Measurements from ENCODE around the gene IPCEF1. TPM values are rescaled to one million over a fixed set of nuclear protein-coding genes. Genes with fewer than 3 reads are reported as not detected.

Gene IPCEF1
- total and polyA plus RNA-seq, 2 donors (not counting 3 experiments of a cell fraction or from before 2014, with no cell fraction given), result 0.01 to 0.51 TPM

DNA sequence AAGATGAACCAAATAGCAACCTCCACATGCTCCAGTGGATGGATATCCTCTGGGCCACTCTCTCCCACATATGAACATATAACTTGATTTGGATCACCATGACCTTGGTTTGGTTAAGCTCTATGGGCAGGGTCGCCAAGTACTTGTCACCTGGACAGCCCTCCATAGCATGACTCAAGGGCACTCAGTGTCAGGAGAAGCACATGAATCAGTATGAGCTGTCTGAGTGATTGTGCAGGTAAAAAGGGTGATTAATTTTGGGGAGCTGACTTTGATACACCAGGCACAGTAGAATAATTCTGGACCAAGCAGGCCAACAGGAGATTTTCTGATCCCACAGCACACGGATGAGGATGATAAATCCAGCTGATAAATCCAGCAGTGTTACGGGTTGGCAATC, 243.2 kb downstream of the IPCEF1 start:
- no peaks in the 10 kb centered on the region for H4K20me1 ChIP-seq (replicated peaks; ENCODE audit: control insufficient read depth, extremely low read depth, insufficient read depth, low read length)
- H3K4me3 ChIP-seq (replicated peaks in 1 of 3; ENCODE audit: insufficient read depth in 1 of 3, low read depth in 1 of 3, low read length in 3 of 3), result no peak overlapping the region
- no peak overlapping the region for H3K4me2 ChIP-seq (ENCODE audit: insufficient read depth, low read length)
- no peak for DNase-seq (ENCODE audit: low read depth, low spot score)
- intact Hi-C loops (cut with micrococcal nuclease) (no loop called here), dilution Hi-C loops (cut with MboI; ENCODE audit: extremely low pct_ligation_motif_present, low sequenced_read_pairs) (no loop called here)
- FAIRE-seq, result no peak
- no peaks in the 10 kb centered on the region for H3K79me2 ChIP-seq (ENCODE audit: control insufficient read depth, insufficient read depth, low read length)
- ChIA-PET CTCF (no interaction called here), POLR2A (no interaction called here)
- H3K4me1 ChIP-seq (ENCODE audit: control insufficient read depth, extremely low read depth, insufficient read depth, low read length), result no peaks in the 10 kb centered on the region
- no peaks in the 10 kb centered on the region for H3K27me3 ChIP-seq (ENCODE audit: control insufficient read depth in 2 of 2, insufficient read depth in 2 of 2, low read length in 2 of 2)
- H3K36me3 ChIP-seq (ENCODE audit: control insufficient read depth in 2 of 2, extremely low read depth in 1 of 2, insufficient read depth in 2 of 2, low read length in 2 of 2), result no peaks in the 10 kb centered on the region
- no peak overlapping the region for H3K9ac ChIP-seq (replicated peaks; ENCODE audit: extremely low read depth, insufficient read depth, low read length)
- no peak overlapping the region for H3K27ac ChIP-seq (ENCODE audit: insufficient read depth, low read depth, low read length)
- TF ChIP-seq, protein P1, sequence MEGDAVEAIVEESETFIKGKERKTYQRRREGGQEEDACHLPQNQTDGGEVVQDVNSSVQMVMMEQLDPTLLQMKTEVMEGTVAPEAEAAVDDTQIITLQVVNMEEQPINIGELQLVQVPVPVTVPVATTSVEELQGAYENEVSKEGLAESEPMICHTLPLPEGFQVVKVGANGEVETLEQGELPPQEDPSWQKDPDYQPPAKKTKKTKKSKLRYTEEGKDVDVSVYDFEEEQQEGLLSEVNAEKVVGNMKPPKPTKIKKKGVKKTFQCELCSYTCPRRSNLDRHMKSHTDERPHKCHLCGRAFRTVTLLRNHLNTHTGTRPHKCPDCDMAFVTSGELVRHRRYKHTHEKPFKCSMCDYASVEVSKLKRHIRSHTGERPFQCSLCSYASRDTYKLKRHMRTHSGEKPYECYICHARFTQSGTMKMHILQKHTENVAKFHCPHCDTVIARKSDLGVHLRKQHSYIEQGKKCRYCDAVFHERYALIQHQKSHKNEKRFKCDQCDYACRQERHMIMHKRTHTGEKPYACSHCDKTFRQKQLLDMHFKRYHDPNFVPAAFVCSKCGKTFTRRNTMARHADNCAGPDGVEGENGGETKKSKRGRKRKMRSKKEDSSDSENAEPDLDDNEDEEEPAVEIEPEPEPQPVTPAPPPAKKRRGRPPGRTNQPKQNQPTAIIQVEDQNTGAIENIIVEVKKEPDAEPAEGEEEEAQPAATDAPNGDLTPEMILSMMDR (IDR thresholded peaks at IDR 0.05; ENCODE audit: extremely low read depth in 1 of 2, insufficient read depth in 1 of 2, low read depth in 1 of 2, low read length in 2 of 2), result no peak
- TF ChIP-seq GATA2 (IDR thresholded peaks at IDR 0.05; ENCODE audit: insufficient read depth, insufficient read length, low read depth, low read length) (no peak), FOS (IDR thresholded peaks at IDR 0.05; ENCODE audit: borderline replicate concordance, insufficient read depth, low read length) (no peak), MAX (IDR thresholded peaks at IDR 0.05; ENCODE audit: insufficient read depth, insufficient read length) (no peak), JUN (IDR thresholded peaks at IDR 0.05; ENCODE audit: borderline replicate concordance, insufficient read depth, insufficient read length, low read depth) (no peak), POLR2AphosphoS5 (IDR thresholded peaks at IDR 0.05; ENCODE audit: insufficient read depth, low read depth, low read length) (no peak), POLR2A (IDR thresholded peaks at IDR 0.05; ENCODE audit: low read depth, low read length) (no peak), MYC (IDR thresholded peaks at IDR 0.05; ENCODE audit: low read depth, low read length) (no peak), EZH2 (IDR thresholded peaks at IDR 0.05; ENCODE audit: borderline replicate concordance, low read depth, low read length, severe bottlenecking) (no peak)
- H2AFZ ChIP-seq (ENCODE audit: low read depth, low read length), result no peak overlapping the region
- BruUV-seq (replicated peaks), result no TSS peak
- no peaks in the 10 kb centered on the region for H3K9me3 ChIP-seq (replicated peaks; ENCODE audit: control insufficient read depth, insufficient read depth, low read length)
- no peaks in the 10 kb centered on the region for H3K9me1 ChIP-seq (replicated peaks; ENCODE audit: control insufficient read depth, extremely low read depth, insufficient read depth, low read length)
